ENCODE measurements around the gene PAGR1. TPM values are rescaled to one million over a fixed set of nuclear protein-coding genes. Genes with fewer than 3 reads are reported as not detected.

PAGR1 gene
- total and polyA plus RNA-seq, 2 of the 13 experiments (the other 11 are each of a cell fraction or from before 2014, with no cell fraction given): 9.8 to 66.4 TPM

DNA sequence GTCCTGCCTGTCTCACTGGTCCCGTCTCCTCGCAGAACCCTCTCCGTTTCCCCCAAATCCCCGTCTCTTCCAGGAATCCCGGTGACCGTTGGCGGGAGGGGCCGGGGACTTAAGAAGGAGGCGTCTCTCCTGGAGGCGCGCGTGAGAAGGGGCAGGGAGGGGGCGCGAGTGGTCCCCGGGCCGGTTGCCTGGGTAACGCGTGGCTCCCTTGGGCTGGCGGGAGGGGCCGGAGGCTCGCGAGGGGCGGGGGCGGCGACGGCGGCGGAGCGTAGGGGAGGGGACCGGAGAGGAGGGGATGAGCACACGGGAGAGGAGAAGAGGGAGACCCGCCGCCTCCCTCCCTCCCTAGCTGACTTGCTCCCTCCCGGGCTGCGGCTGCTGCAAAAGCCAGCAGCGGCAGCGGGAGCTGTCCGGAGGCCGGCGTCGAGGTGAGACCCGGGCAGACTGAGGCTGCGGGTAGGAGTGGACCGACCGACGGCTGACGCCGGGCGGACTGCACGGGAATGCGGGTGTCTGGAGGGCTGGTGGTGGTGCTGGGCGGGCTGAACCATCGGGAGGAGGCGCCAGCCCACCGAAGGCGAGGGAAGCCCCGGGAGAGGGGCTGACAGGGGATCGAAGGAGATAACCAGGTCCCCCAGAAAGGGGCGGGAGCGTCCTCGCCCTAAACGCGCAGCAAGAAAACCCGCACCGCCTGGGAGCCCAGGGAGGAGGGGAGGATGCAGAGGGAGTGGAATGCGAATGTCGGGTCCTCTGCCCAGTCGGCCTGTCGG, 3.9 kb upstream of the PAGR1 start, which contains the start of gene PRRT2 (continued):
- TF ChIP-seq, protein P1, sequence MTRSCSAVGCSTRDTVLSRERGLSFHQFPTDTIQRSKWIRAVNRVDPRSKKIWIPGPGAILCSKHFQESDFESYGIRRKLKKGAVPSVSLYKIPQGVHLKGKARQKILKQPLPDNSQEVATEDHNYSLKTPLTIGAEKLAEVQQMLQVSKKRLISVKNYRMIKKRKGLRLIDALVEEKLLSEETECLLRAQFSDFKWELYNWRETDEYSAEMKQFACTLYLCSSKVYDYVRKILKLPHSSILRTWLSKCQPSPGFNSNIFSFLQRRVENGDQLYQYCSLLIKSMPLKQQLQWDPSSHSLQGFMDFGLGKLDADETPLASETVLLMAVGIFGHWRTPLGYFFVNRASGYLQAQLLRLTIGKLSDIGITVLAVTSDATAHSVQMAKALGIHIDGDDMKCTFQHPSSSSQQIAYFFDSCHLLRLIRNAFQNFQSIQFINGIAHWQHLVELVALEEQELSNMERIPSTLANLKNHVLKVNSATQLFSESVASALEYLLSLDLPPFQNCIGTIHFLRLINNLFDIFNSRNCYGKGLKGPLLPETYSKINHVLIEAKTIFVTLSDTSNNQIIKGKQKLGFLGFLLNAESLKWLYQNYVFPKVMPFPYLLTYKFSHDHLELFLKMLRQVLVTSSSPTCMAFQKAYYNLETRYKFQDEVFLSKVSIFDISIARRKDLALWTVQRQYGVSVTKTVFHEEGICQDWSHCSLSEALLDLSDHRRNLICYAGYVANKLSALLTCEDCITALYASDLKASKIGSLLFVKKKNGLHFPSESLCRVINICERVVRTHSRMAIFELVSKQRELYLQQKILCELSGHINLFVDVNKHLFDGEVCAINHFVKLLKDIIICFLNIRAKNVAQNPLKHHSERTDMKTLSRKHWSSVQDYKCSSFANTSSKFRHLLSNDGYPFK (CRISPR knock-in tag; IDR thresholded peaks at IDR 0.05; ENCODE audit: borderline replicate concordance): no peak
- TF ChIP-seq THAP11 (CRISPR knock-in tag; IDR thresholded peaks at IDR 0.05) (0 out of 2 replicates have a peak, but pooled peaks have one; percentile 15), ZFY (CRISPR knock-in tag; IDR thresholded peaks at IDR 0.05) (0 out of 2 replicates have a peak, but pooled peaks have one; percentile 24), ZNF441 (CRISPR knock-in tag; IDR thresholded peaks at IDR 0.05; ENCODE audit: borderline replicate concordance) (0 out of 2 replicates have a peak, but pooled peaks have one; percentile 55), ZSCAN21 (CRISPR knock-in tag; IDR thresholded peaks at IDR 0.05; ENCODE audit: borderline replicate concordance) (peak; percentile 39; the same call in 1 of the 2 replicates), ZNF879 (CRISPR knock-in tag; IDR thresholded peaks at IDR 0.05) (peak; percentile 72), GATAD1 (CRISPR knock-in tag; IDR thresholded peaks at IDR 0.05) (peak; percentile 30; the same call in 1 of the 2 replicates), RFX1 (IDR thresholded peaks at IDR 0.05) (0 out of 2 replicates have a peak, but pooled peaks have one; percentile 20), ZNF768 (CRISPR knock-in tag; IDR thresholded peaks at IDR 0.05) (peak; percentile 46; the same call in 1 of the 2 replicates), HNF4G (IDR thresholded peaks at IDR 0.05; ENCODE audit: borderline replicate concordance, low read depth, low read length) (no peak), HNF4G (CRISPR knock-in tag; IDR thresholded peaks at IDR 0.05; ENCODE audit: borderline replicate concordance, low read depth) (no peak; the same call in 1 of the 2 replicates), KDM3A (CRISPR knock-in tag; IDR thresholded peaks at IDR 0.05; ENCODE audit: low read depth) (0 out of 2 replicates have a peak, but pooled peaks have one; percentile 6), ZNF672 (CRISPR knock-in tag; IDR thresholded peaks at IDR 0.05) (0 out of 2 replicates have a peak, but pooled peaks have one; percentile 49), ZMAT3 (CRISPR knock-in tag; conservative IDR thresholded peaks at IDR 0.05) (peak; percentile 61; the same call in 1 of the 2 replicates), REXO4 (CRISPR knock-in tag; IDR thresholded peaks at IDR 0.05; ENCODE audit: borderline replicate concordance) (no peak)
- TF ChIP-seq, protein P2, sequence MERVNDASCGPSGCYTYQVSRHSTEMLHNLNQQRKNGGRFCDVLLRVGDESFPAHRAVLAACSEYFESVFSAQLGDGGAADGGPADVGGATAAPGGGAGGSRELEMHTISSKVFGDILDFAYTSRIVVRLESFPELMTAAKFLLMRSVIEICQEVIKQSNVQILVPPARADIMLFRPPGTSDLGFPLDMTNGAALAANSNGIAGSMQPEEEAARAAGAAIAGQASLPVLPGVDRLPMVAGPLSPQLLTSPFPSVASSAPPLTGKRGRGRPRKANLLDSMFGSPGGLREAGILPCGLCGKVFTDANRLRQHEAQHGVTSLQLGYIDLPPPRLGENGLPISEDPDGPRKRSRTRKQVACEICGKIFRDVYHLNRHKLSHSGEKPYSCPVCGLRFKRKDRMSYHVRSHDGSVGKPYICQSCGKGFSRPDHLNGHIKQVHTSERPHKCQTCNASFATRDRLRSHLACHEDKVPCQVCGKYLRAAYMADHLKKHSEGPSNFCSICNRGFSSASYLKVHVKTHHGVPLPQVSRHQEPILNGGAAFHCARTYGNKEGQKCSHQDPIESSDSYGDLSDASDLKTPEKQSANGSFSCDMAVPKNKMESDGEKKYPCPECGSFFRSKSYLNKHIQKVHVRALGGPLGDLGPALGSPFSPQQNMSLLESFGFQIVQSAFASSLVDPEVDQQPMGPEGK (CRISPR knock-in tag; IDR thresholded peaks at IDR 0.05): peak; percentile 48; the same call in 1 of the 2 replicates
- TF ChIP-seq, protein P3, sequence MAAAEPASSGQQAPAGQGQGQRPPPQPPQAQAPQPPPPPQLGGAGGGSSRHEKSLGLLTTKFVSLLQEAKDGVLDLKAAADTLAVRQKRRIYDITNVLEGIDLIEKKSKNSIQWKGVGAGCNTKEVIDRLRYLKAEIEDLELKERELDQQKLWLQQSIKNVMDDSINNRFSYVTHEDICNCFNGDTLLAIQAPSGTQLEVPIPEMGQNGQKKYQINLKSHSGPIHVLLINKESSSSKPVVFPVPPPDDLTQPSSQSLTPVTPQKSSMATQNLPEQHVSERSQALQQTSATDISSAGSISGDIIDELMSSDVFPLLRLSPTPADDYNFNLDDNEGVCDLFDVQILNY (CRISPR knock-in tag; conservative IDR thresholded peaks at IDR 0.05): 0 out of 2 replicates have a peak, but pooled peaks have one; percentile 16
- TF ChIP-seq, protein P4, sequence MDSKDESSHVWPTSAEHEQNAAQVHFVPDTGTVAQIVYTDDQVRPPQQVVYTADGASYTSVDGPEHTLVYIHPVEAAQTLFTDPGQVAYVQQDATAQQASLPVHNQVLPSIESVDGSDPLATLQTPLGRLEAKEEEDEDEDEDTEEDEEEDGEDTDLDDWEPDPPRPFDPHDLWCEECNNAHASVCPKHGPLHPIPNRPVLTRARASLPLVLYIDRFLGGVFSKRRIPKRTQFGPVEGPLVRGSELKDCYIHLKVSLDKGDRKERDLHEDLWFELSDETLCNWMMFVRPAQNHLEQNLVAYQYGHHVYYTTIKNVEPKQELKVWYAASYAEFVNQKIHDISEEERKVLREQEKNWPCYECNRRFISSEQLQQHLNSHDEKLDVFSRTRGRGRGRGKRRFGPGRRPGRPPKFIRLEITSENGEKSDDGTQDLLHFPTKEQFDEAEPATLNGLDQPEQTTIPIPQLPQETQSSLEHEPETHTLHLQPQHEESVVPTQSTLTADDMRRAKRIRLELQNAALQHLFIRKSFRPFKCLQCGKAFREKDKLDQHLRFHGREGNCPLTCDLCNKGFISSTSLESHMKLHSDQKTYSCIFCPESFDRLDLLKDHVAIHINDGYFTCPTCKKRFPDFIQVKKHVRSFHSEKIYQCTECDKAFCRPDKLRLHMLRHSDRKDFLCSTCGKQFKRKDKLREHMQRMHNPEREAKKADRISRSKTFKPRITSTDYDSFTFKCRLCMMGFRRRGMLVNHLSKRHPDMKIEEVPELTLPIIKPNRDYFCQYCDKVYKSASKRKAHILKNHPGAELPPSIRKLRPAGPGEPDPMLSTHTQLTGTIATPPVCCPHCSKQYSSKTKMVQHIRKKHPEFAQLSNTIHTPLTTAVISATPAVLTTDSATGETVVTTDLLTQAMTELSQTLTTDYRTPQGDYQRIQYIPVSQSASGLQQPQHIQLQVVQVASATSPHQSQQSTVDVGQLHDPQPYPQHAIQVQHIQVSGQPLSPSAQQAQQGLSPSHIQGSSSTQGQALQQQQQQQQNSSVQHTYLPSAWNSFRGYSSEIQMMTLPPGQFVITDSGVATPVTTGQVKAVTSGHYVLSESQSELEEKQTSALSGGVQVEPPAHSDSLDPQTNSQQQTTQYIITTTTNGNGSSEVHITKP (CRISPR knock-in tag; IDR thresholded peaks at IDR 0.05; ENCODE audit: low read depth): 0 out of 2 replicates have a peak, but pooled peaks have one; percentile 28

Data from HepG2 (cell line).